ENCODE data around the gene FERMT3.

- TF ChIP-seq EZH2 (optimal IDR thresholded peaks at IDR 0.05; ENCODE audit: low read depth, low read length) (no peak), CTCF (IDR thresholded peaks at IDR 0.05; ENCODE audit: low read length) (no peak)
Measured at GRCh38 chr11:64206457-64207255, at the start of gene FERMT3.

Measured in MM.1S (cell line).